ENCODE results near the gene IRF5.
"Not testable (repeated sequence)": the region's sequence is repeated elsewhere in the genome, so short reads cannot be mapped to it uniquely, and the experiment has no call there.

IRF5 gene

GRCh38 chr7:128939075-128939860 lies 1.5 kb downstream of the IRF5 start:
- TF ChIP-seq CTCF (IDR thresholded peaks at IDR 0.05; ENCODE audit: low read depth, low read length, missing control alignments) = no peak
- in situ Hi-C loops (cut with HindIII; ENCODE audit: low sequenced_read_pairs) = no loop called here
- H3K4me3 ChIP-seq (ENCODE audit: low read depth, low read length) = no peak overlapping the region
- no peak for DNase-seq (ENCODE audit: low read depth)

GRCh38 chr7:128939861-128940410 lies 2.2 kb downstream of the IRF5 start:
- no peak for DNase-seq (ENCODE audit: low read depth)
- in situ Hi-C loops (cut with HindIII; ENCODE audit: low sequenced_read_pairs) = no loop called here
- H3K4me3 ChIP-seq (ENCODE audit: low read depth, low read length) = no peak overlapping the region
- TF ChIP-seq CTCF (IDR thresholded peaks at IDR 0.05; ENCODE audit: low read depth, low read length, missing control alignments) = no peak

GRCh38 chr7:128940494-128941322 lies 3.0 kb downstream of the IRF5 start:
- in situ Hi-C loops (cut with HindIII; ENCODE audit: low sequenced_read_pairs) = no loop called here
- no peak overlapping the region for H3K4me3 ChIP-seq (ENCODE audit: low read depth, low read length)
- no peak for DNase-seq (ENCODE audit: low read depth)
- no peak for TF ChIP-seq CTCF (IDR thresholded peaks at IDR 0.05; ENCODE audit: low read depth, low read length, missing control alignments)

GRCh38 chr7:128941323-128941890 lies 3.7 kb downstream of the IRF5 start:
- no peak for TF ChIP-seq CTCF (IDR thresholded peaks at IDR 0.05; ENCODE audit: low read depth, low read length, missing control alignments)
- no peak overlapping the region for H3K4me3 ChIP-seq (ENCODE audit: low read depth, low read length)
- DNase-seq (ENCODE audit: low read depth) = no peak
- in situ Hi-C loops (cut with HindIII; ENCODE audit: low sequenced_read_pairs) = no loop called here

- no peak overlapping the region for H3K4me3 ChIP-seq (ENCODE audit: low read depth, low read length)
- in situ Hi-C loops (cut with HindIII; ENCODE audit: low sequenced_read_pairs) = no loop called here
- no peak for DNase-seq (ENCODE audit: low read depth)
- no peak for TF ChIP-seq CTCF (IDR thresholded peaks at IDR 0.05; ENCODE audit: low read depth, low read length, missing control alignments)
Measured at GRCh38 chr7:128941946-128942526, 4.3 kb downstream of the IRF5 start.

GRCh38 chr7:128943251-128943650 lies 5.5 kb downstream of the IRF5 start:
- H3K4me3 ChIP-seq (ENCODE audit: low read depth, low read length); DNase-seq (ENCODE audit: low read depth); in situ Hi-C loops (cut with HindIII; ENCODE audit: low sequenced_read_pairs): not testable (repeated sequence)

All from astrocyte of the cerebellum (primary cell).